Common myeloid progenitor, CD34-positive (primary cell): ENCODE results near the gene STUB1.

Experiments used
- CTCF ChIA-PET: fragments of 350-600 bp; sonication (Branson Sonifier 250); formaldehyde crosslinking; loops from one replicate; lab custom pipeline; 2021; ENCODE audit warnings: antibody characterized with exemption; lab: Charles Lee
- POLR2A ChIA-PET: fragments of 350-600 bp; sonication (Branson Sonifier 250); formaldehyde crosslinking; loops from one replicate; lab custom pipeline; 2021; ENCODE audit warnings: antibody characterized with exemption; lab: Charles Lee
- DNase-seq, 3 donors: peaks; one replicate each; pipeline versions ENCODE4 v3.0.0 to v3.0.0-alpha.2; 2013
- H3K27ac ChIP-seq, 2 experiments: 1 replicate in 1 of 2; 2 replicates in 1 of 2; pipeline ENCODE4 v1.7.0; 2013; ENCODE audit warnings: inconsistent platforms in 2 of 2, low read length in 2 of 2, mild to moderate bottlenecking in 2 of 2, low read depth in 1 of 2, moderate library complexity in 1 of 2; ENCODE audit not compliant: severe bottlenecking in 2 of 2, insufficient read depth in 1 of 2, poor library complexity in 1 of 2
- H3K27me3 ChIP-seq, 5 experiments: replicated peaks in 2 of 5; 1 replicate in 3 of 5; 2 replicates in 2 of 5; pipeline versions ENCODE4 v1.6.1 to v1.7.0; 2013; ENCODE audit warnings: low read length in 4 of 5, mild to moderate bottlenecking in 2 of 5, moderate library complexity in 2 of 5, inconsistent platforms in 1 of 5; ENCODE audit not compliant: insufficient read depth in 5 of 5, control insufficient read depth in 4 of 5
- H3K36me3 ChIP-seq, 4 experiments: 1 replicate in 2 of 4; 2 replicates in 2 of 4; pipeline versions ENCODE4 v1.6.1 to v1.7.0; 2013; ENCODE audit warnings: low read length in 3 of 4, control low read depth in 1 of 4, mild to moderate bottlenecking in 1 of 4; ENCODE audit not compliant: control insufficient read depth in 4 of 4, insufficient read depth in 4 of 4
- H3K4me1 ChIP-seq, 4 experiments: 1 replicate in 3 of 4; 2 replicates in 1 of 4; pipeline versions ENCODE4 v1.6.1 to v1.7.1; 2013; ENCODE audit warnings: low read length in 3 of 4, mild to moderate bottlenecking in 3 of 4, control low read depth in 1 of 4, inconsistent platforms in 1 of 4, moderate library complexity in 1 of 4; ENCODE audit not compliant: control insufficient read depth in 4 of 4, insufficient read depth in 4 of 4; ENCODE audit errors: control extremely low read depth in 1 of 4
- H3K4me3 ChIP-seq, 7 experiments: 1 replicate in 4 of 7; 2 replicates in 3 of 7; pipeline versions ENCODE4 v1.5.1 to v1.7.0; 2013; ENCODE audit warnings: mild to moderate bottlenecking in 7 of 7, low read length in 6 of 7, moderate library complexity in 6 of 7, inconsistent platforms in 2 of 7, low read depth in 2 of 7, control low read depth in 1 of 7; ENCODE audit not compliant: insufficient read depth in 4 of 7, control insufficient read depth in 1 of 7; ENCODE audit errors: extremely low read depth in 1 of 7
- H3K9me3 ChIP-seq, 5 experiments: 1 replicate in 4 of 5; 2 replicates in 1 of 5; pipeline versions ENCODE4 v1.6.1 to v1.7.1; 2013; ENCODE audit warnings: low read length in 4 of 5, mild to moderate bottlenecking in 2 of 5, inconsistent platforms in 1 of 5, low read depth in 1 of 5, moderate library complexity in 1 of 5; ENCODE audit not compliant: control insufficient read depth in 4 of 5, insufficient read depth in 2 of 5; ENCODE audit errors: control extremely low read depth in 1 of 5
- WGBS: methylation state at CpG from one replicate; pipeline ENCODE4 v1.1.5; 2013; ENCODE audit not compliant: insufficient coverage; 5-methylcytosine and 5-hydroxymethylcytosine counted together

STUB1 gene

GRCh38 chr16:674968-675883 lies 5.0 kb upstream of the STUB1 start, which contains the start of gene RHBDL1:
Gene RHBDL1, plus strand, starts transcription at chr16:675671. Its CDS starts 120 bp downstream, at chr16:675791.
- CTCF ChIA-PET, result interaction anchor here (1.0 to 1.4 kb wide), 2 partner anchors 8 to 14 kb away, joined by 5 to 6 read pairs; partner anchors contain the start of gene RHOT2
- H3K27ac ChIP-seq, result no peak within 1 kb of the TSS
- DNase-seq, result peak in 2 of 3 donors; percentile 42 to 43
- peaks cover 2 to 40% (median 34%) of the 10 kb centered on the region in 4 experiments for H3K36me3 ChIP-seq
- H3K27me3 ChIP-seq, result peaks cover 0 to 32% (median 2%) of the 10 kb centered on the region in 5 experiments
- WGBS, result 8% methylated on average over 62 of the region's 73 CpGs
- H3K9me3 ChIP-seq, result no peaks in the 10 kb centered on the region
- peak within 1 kb of the TSS in 4 of 7 experiments; percentile 36 to 64 (median 42) for H3K4me3 ChIP-seq
- POLR2A ChIA-PET, result no interaction called here
- peaks cover 0 to 20% (median 15%) of the 10 kb centered on the region in 4 experiments for H3K4me1 ChIP-seq

GRCh38 chr16:675884-676564 lies 4.2 kb upstream of the STUB1 start:
- Histone ChIP-seq H3K27me3 (peaks cover 0 to 32% (median 2%) of the 10 kb centered on the region in 5 experiments), H3K4me1 (peaks cover 0 to 24% (median 19%) of the 10 kb centered on the region in 4 experiments), H3K9me3 (no peaks in the 10 kb centered on the region), H3K27ac (no peak overlapping the region), H3K4me3 (peak overlapping the region in 3 of 7 experiments; percentile 36 to 64 (median 40)), H3K36me3 (peaks cover under 1 to 33% (median 27%) of the 10 kb centered on the region in 4 experiments)
- ChIA-PET CTCF (interaction anchor here (0.7 to 1.4 kb wide), 3 partner anchors 9 to 15 kb away, joined by 4 to 6 read pairs (median 5); partner anchors contain the start of gene RHOT2), POLR2A (no interaction called here)
- DNase-seq, result no peak
- WGBS, result 87% methylated on average over 15 of the region's 25 CpGs

GRCh38 chr16:676565-676902 lies 3.7 kb upstream of the STUB1 start:
- no peaks in the 10 kb centered on the region for H3K9me3 ChIP-seq
- peaks cover 0 to 32% (median 2%) of the 10 kb centered on the region in 5 experiments for H3K27me3 ChIP-seq
- ChIA-PET POLR2A (no interaction called here), CTCF (interaction anchor here (0.7 to 1.4 kb wide), 3 partner anchors 9 to 16 kb away, joined by 4 to 6 read pairs (median 4); partner anchors contain the start of gene RHOT2)
- peaks cover 0 to 30% (median 22%) of the 10 kb centered on the region in 4 experiments for H3K36me3 ChIP-seq
- 96% methylated on average over 21 of the region's 21 CpGs for WGBS
- no peak overlapping the region for H3K27ac ChIP-seq
- DNase-seq, result no peak
- H3K4me3 ChIP-seq, result no peak overlapping the region
- H3K4me1 ChIP-seq, result peaks cover 0 to 29% (median 24%) of the 10 kb centered on the region in 4 experiments

GRCh38 chr16:676913-677312 lies 3.3 kb upstream of the STUB1 start:
- H3K4me3 ChIP-seq, result no peak overlapping the region
- no peaks in the 10 kb centered on the region for H3K9me3 ChIP-seq
- peaks cover 0 to 32% (median 2%) of the 10 kb centered on the region in 5 experiments for H3K27me3 ChIP-seq
- ChIA-PET CTCF (interaction anchor here (0.7 to 1.1 kb wide), 2 partner anchors 15 to 17 kb away, joined by 4 read pairs; no protein-coding TSS in a partner anchor), POLR2A (no interaction called here)
- H3K36me3 ChIP-seq, result peaks cover 0 to 31% (median 21%) of the 10 kb centered on the region in 4 experiments
- H3K4me1 ChIP-seq, result peaks cover 0 to 33% (median 28%) of the 10 kb centered on the region in 4 experiments
- no peak for DNase-seq
- WGBS, result 70% methylated on average over 23 of the region's 23 CpGs
- no peak overlapping the region for H3K27ac ChIP-seq

- WGBS, result 61% methylated on average over 39 of the region's 57 CpGs
- Histone ChIP-seq H3K27me3 (peaks cover 0 to 32% (median 2%) of the 10 kb centered on the region in 5 experiments), H3K4me1 (peaks cover 0 to 39% (median 33%) of the 10 kb centered on the region in 4 experiments), H3K4me3 (no peak overlapping the region), H3K27ac (no peak overlapping the region), H3K36me3 (peaks cover 0 to 31% (median 21%) of the 10 kb centered on the region in 4 experiments), H3K9me3 (no peaks in the 10 kb centered on the region)
- ChIA-PET POLR2A (no interaction called here), CTCF (interaction anchor here (1.1 kb wide), 1 partner anchor 17 kb away, joined by 4 read pairs; no protein-coding TSS in a partner anchor)
- no peak for DNase-seq
Measured at GRCh38 chr16:677316-678190, 2.7 kb upstream of the STUB1 start.

- Histone ChIP-seq H3K4me1 (peaks cover 0 to 47% (median 38%) of the 10 kb centered on the region in 4 experiments), H3K27me3 (peaks cover 0 to 32% (median 2%) of the 10 kb centered on the region in 5 experiments), H3K36me3 (peaks cover 0 to 31% (median 18%) of the 10 kb centered on the region in 4 experiments), H3K4me3 (no peak overlapping the region), H3K9me3 (no peaks in the 10 kb centered on the region), H3K27ac (no peak overlapping the region)
- POLR2A ChIA-PET, result no interaction called here
- CTCF ChIA-PET, result interaction anchor here (1.0 to 1.1 kb wide), 2 partner anchors 8 to 19 kb away, joined by 3 read pairs; no protein-coding TSS in a partner anchor
- 93% methylated on average over 19 of the region's 21 CpGs for WGBS
- no peak for DNase-seq
Measured at GRCh38 chr16:678209-678857, 1.9 kb upstream of the STUB1 start.
